Embryonic facial prominence (tissue), 1 donor: ENCODE results near the gene TRIM27.
"Not testable (repeated sequence)": the region's sequence is repeated elsewhere in the genome, so short reads cannot be mapped to it uniquely, and the experiment has no call there.

Experiments
- DNase-seq: peaks from one replicate; pipeline ENCODE4 v3.0.0-alpha.2; 2016; ENCODE audit errors: extremely low spot score

Gene TRIM27

DNA sequence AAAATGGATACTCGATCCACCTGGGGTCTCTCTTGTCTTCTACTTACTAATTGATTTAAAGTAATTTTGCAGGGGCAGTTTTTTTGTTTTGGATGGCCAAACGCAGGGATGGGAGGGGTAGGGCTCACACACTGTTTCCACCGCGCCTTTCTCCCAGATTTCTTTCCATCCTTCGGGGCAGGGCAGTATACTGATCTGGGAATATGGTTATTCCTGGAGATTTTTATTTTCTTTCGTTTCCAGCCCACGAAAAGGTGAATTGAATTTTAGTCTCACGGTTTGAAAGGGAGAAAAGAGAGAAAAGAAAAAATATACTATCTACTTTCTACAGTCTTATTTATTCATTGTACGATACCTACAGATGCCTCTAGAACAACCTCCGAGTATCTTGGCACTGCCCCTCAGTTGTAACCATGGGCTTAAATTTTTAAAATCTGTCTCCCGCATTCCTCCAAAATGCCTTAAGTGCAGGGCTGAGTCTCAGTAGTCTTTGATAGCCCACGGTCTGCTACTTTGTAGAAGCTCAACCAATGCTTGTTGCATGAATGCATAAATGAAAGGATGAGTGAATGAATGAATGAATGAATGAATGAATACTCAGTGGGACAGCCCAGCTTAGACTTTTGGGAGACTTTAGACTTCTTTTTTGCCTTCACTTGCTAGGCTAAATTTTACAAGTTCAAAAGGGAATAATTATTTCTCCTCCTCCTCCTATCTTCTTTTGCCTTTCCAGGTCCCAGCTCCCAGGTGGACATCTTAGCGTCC lies 18.1 kb upstream of the TRIM27 start:
- DNase-seq, result no peak

DNA sequence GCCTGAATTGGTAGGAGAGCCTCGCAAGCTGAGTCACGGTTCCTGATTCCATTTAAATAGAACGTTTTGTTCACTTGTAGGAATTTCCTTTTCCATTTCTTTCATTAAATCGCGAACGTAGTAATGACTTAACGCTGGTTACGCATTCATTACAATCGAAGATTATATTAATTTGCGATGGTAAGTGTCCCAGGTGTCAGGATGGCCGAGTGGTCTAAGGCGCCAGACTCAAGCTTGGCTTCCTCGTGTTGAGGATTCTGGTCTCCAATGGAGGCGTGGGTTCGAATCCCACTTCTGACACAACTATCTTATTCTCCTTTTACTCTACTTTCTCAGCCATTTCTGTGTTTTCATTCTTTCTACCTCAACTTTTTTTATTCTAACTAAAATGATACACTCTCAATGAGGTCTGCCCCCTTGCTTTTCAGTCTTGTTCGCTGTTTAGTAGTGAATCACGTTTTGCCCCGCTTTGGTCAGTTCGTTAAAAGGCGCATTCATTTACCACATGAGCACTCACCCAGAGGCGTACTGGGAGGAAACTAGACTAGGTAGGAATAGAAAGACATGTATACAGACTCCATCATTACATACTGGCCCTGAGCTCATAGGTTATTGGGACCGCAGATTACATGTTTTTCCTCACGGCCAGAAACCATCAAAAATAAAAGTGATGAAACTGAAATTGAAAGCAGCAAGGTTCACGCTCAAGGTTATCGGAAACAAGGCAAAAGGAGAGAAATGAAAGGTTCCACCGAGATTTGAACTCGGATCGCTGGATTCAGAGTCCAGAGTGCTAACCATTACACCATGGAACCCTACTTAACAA lies 17.3 kb upstream of the TRIM27 start:
- peak; percentile 75 for DNase-seq

DNA sequence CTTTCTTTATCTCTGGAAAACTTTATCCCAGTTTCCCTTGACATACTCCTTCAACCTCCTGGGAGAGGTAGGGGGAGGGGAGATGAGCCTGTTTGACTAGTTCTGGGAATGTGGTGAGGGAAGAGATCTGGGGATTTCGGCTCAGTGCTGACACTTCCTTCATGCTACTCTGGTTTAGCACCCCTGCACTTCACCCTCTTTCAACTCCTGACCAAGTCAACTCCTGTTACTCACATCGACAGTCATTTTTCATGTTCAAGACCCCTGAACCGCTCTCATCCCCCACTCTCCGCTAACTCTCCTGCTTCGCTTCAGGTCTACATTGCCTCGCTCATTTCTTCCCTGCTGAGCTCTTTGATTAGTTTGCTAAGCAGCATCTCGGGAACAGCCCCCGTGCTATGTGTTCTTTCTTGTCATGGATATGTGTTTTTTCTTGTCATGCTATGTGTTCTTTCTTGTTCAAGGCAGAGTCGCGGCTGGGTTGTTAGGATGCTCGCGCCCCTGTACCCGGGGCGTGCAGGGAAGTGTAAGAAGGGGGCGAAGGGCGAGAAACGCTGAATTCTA lies 16.6 kb upstream of the TRIM27 start:
- no peak for DNase-seq

DNA sequence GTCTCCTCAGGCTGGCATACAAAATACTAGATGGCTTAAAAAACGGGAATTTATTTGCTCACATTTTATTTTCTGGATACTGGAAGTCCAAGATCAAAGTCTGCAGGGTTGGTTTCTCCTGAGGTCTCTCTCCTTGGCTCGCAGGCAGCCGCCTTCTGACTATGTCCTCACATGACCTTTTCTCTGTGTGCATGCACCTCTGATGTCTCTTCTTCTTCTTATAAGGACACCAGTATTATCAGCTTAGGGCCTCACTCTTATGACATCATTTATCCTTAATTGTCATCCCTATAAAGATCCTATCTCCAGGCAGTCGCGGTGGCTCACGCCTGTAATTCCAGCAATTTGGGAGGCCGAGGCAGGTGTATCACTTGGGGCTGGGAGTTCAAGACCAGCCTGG lies 9.3 kb upstream of the TRIM27 start:
- no peak for DNase-seq

DNA sequence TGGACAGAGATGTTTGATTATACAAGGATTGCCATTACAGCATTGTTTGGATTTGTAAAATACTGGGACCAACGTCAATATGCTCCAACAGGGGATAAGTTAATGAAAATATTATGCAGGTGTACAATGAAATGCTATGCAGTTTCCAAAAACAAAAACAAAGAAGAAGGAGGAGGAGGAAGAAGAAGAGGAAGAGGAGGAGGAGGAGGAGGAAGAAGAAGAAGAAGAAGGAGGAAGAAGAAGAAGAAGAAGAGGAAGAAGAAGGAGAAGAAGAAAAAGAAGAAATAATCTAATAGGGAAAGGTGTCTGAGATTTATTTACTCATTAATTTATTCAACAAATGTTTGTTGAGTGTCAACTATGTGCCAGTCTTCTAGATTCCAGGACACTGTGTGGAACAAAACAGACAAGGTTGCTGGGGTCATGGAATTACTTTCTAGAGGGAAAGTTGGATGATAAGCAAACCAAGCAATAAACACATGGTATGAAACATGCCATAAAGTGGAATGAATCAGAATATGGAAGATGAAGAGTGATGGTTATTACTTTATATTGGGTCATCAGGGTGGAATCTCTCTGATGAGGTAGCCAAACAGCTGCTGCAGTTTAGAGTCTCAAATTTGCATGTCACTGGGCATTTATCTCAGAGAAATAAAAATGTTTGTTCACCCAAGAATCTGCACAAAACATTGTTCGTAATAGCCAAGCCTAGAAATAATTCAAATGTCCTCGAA lies 6.3 kb upstream of the TRIM27 start:
- DNase-seq, result no peak

DNA sequence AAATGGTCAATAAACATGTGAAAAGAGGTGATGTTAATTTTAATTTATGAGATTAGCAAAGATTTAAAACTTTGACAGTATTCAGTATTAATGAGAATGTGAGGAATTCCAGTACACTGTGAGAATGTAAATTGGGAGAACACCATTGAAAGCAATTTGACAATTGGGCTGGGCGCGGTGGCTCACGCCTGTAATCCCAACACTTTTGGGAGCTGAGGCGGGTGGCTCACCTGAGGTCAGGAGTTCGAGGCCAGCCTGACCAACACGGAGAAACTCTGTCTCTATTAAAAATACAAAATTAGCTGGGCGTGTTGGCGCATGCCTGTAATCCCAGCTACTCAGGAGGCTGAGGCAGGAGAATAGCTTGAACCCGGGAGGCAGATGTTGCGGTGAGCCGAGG lies 5.6 kb upstream of the TRIM27 start:
- DNase-seq, result not testable (repeated sequence)

DNA sequence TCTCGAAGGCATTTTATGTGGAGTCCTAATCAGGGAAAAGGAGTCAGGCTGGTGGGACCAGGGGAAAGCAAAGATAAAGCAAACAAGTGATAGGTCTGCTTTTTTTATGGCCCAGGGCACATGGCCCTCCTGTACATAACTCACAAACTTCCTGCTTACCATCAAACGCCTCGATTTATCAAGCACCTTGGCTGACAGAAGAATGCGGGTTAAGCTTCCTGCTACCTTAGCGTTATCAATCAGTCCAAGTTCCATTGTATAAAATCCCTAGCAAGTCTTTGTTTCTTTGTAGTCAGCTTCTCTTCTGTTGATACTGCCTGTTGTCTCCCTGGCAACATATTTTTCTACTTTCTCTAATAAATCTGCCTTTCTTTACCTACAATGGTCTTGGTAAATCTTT lies 4.1 kb upstream of the TRIM27 start:
- no peak for DNase-seq

DNA sequence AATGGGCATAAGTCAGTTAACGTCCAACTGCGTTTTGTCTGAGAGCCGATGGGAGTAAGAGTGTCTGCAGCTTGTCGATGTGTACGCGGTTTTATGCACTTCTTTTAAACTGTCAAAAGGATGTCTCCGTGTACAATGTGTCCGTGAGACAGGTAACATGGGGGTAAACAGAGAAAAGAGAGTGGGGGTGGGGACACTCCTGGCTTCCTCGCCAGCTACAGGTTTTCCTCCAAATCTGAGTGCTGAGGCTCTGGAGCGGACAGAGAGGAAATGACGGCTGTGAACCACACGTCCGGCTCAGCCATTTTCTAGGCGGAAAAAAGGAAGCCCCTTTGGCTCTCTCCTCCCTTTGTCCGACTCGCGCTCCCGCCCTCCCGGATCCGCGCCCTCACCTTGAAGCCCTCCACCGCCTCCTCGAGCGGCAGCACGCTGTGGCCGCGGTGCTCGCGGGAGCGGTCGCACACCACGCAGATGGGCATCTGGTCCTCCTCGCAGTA lies 916 bp downstream of the TRIM27 start:
- DNase-seq, result no peak

DNA sequence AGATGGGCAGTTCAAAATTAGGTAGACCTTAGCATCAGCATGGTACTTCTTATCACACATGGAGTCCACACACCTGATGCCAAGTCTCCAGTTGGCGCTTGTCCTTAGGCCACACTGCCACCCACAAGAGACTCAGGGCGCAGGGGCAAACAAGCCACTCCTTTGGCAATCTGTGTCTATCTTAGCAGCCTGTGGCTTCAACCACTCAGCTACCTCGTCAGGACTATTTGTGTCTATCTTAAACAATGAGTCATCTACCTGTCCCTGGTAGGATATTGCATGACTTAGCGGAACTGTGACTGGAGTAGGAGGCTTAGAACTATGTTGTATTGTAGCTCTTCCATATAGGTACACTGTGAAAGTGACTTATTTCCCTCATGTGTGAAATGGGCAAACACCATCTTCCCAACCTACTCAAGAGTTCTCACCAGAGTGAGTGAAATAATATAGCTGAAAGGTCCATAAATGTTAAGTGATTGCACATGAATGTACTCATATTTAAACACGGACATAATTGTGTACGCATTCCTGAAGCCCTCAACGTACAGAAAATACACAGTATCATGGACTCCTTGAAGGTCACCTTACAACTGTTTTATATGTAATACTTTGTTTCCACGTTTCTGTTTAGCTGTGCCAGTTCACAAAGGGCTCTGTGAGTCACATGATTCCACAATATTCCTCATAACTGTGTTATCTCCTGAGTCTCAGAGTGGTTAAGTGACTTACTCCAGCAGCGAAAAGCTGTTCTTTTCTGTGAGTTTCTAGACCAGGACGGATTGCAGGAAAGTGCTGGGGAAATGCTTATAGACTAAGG lies 1.6 kb downstream of the TRIM27 start:
- no peak for DNase-seq

DNA sequence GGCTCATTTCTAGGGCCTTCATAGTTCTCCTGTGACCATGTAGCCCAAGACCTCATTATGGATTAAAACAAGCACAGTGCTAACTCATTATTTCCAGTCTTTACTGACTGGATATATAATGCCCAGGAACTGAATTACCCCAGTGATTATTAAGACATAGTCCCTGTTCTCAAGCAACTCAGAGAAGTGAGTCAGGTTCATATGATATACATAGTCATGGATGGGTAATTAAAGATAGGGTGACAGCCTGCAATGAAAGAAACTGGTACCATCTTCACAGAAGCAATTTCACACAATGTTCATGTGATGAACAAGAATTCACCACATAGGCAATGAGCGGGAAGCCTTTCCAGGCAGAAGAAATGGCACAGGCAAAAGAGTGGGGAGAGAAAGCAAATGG lies 3.5 kb downstream of the TRIM27 start:
- DNase-seq, result no peak

DNA sequence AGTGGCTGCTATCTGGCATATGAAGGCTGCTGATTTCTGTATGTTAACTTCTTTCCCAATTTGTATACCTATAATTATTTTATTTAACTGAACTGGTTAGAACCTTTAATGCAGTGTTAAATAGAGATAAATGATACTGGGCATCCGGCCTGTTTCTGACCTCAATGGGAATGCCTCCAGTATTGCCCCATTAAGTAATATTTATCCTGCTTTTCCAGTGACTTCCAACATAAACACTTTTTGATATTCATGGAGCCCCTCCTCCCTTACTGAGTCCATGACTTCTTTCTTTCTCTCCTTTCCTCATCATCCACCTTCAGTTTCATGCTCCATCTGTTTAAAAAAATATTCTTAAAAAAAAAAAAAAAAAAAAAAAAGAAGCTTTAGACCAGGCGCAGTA lies 8.8 kb downstream of the TRIM27 start:
- no peak for DNase-seq

DNA sequence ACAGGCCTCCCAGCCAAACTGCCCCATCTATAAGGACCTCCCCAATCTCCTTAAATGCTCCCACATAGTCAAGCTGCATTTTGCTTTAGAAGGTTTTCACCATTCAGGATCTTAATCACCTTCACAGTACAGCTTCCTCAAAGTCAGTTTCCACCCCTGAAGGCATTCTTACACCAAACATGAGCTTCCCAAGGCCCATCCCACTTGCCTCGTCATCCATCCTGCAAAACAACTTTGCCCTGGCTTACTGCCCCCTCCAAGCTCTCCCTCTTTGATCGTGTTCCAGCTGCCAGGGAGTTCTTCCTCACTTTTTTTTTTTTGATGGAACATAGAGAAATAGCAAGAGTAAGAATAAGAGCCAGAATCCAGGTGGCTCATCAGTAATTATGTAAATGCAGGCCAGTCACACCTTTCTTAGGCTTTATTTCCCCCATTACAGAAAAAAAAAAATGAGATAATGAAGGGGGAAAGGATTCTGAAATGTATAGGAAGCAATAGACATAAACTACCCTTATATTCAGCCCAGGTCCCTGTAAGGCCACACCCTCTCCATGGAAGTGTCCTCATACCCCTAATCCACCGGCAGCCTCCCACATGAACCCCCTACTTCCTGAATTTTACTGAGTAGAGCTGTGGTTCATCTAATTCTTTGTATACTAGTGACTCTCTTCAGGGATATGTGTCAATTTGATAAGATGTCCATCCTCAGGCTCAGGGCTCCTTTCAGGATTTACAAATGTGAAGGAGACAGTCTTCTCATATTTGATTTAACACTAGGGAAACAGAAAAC lies 12.7 kb downstream of the TRIM27 start:
- DNase-seq, result no peak

DNA sequence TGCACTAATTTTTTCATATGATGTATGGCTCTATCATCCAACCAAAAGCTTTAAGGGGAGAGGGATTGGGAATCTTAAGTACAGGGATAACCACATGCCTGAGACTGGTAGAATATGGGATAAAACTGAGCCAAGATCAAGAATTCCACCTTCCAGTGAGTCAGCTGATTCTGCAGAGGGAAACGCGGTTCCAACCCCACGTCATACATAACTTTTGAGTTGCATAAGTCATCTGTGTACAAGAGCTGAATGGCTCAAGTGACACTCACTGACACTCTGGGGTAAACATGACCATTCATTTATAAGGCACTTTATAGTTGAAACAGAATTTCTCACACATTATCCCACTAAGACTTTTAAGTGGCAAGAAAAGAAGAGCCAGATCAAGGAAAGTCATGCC lies 16.4 kb downstream of the TRIM27 start:
- DNase-seq, result no peak

DNA sequence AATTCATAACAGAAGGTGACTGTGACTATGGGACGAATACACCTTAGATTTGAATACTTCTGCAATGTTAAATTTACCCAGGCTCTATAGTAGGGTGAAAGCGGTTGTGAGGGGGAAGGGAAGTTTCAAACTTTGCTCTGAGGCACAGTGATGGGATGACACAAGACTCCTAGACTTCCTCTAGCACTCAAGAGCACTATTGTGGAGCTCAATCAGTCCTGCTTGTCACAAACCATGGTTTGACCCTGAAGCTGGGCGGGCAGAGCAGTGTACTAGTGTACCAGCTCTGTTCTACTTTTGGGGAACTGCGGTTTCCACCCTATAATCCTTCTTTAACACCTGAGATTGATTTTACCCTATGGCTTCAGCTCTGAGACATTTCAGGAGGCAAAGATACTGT lies 17.1 kb downstream of the TRIM27 start:
- DNase-seq, result no peak

DNA sequence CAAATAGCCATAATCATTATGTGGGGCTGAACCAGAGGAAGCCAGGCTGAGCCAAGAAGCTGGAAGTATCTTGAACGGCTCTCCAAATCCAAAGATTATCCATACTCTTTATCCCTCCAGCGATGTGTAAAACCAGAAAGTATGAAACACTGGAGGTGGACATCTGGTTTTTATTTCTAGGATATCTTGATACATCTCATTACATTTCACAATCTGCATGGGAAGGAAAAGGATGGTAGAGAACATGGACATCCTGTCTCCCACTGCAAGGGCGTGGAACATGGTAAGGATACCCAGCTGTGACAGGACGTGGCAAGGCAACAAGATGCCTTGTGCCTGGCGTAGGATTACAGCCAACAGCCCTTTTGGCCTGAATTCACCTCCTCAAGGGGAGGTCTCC lies 20.1 kb downstream of the TRIM27 start:
- DNase-seq, result no peak

DNA sequence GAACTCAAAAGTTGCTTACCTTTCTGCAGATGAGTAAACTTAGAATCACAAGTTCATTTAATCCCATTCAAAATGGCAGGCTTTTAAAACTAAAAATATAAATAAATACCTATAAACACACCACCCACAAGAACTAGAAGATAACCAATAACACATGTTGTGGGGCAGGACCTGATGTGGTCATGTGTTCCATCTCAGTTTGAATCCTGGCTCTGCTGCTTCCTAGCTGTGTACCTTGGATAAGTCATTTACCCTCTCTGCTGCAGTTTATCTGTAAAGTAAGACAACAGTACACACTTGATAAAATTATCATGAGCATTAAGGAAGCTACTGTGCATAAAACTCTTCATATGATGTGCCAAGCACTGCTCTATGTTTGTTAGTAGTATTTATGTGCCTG lies 22.0 kb downstream of the TRIM27 start:
- no peak for DNase-seq

DNA sequence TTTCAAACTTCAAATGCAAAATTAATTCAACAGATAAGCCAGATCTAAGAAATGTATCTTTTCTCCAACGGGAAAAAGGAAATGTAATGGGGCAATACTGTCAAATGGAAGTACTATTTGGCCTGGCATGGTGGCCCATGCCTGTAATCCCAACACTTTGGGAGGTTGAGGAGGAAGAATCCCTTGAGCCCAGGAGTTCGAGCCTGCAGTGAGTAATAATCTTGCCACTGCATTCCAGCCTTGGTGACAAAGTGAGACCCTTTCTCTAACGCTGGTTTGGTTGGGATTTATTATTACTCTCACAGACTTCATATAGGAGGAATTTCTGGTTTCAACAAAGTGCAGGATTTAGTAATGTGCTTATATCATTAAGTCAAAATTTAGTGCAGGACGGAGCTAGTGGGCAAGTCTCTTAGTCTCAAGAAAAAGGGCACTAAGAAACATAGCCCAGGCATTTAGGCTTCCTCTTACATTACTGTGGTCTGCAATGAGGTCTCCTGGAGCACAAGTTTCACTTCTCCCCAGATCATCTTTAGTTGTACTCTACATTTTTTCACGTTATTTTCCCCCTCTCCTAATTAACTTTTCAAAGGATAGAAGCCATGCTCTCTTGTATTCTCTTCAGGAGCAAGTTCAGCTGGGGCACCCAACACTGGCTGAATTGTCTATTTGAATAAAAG lies 23.1 kb downstream of the TRIM27 start:
- DNase-seq, result no peak

DNA sequence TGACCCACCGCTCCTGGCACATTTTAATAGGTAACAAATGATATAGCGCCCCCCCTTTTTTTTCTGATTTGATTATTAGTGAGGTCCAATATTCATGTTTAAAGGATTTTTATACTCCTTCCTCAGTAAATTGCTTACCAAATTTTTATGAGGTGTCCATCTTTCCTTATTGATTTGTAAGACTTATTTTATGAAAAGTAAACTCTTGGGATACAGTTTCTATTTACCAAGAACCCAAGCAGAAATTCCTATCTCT lies 25.1 kb downstream of the TRIM27 start:
- no peak for DNase-seq

DNA sequence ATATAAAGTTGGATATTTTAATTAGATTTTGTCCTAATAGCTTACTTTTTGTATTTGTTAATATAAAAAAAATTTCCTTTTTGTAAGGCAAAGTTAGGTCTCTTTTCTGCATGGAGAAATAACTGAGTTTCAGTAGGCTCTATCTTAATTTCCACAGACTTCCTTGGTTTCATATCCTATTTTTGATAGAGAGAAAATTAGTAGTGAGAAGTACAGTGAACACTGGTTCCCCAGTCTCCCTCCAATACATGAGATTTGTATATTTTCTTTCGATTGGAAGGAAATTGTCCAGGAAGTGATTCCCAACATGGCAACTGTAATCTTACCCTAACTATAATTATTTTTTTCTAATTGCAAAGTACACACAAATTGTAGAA lies 26.4 kb downstream of the TRIM27 start:
- no peak for DNase-seq
